HCT116 (cell line): Measurements from ENCODE around the gene RPL13A.

Experiments
- CBX3 ChIP-seq: IDR thresholded peaks from 2 replicates; pipeline ENCODE4 v1.6.1; 2012; ENCODE audit warnings: low read depth
- CTCF ChIP-seq, 3 experiments: fragments of 200-600 bp in 1 of 3; sonication (generic) in 1 of 3; IDR thresholded peaks in 2 of 3; conservative IDR thresholded peaks in 1 of 3; 2 replicates each; pipeline ENCODE4 v1.5.1; 2012 to 2017; ENCODE audit warnings: low read depth in 2 of 3, low read length in 2 of 3, antibody characterized with exemption in 1 of 3, borderline replicate concordance in 1 of 3, control low read depth in 1 of 3, mild to moderate bottlenecking in 1 of 3, mixed read lengths in 1 of 3, mixed run types in 1 of 3, moderate library complexity in 1 of 3; ENCODE audit not compliant: insufficient read depth in 1 of 3
- ELF1 ChIP-seq: IDR thresholded peaks from 2 replicates; pipeline ENCODE4 v1.6.1; 2012; ENCODE audit warnings: low read depth, borderline replicate concordance
- EZH2 ChIP-seq: fragments of 200-600 bp; sonication (generic); IDR thresholded peaks from 2 replicates; pipeline ENCODE4 v1.6.1; 2017; ENCODE audit warnings: antibody characterized with exemption, mixed run types
- EZH2phosphoT487 ChIP-seq: fragments of 200-600 bp; IDR thresholded peaks from 2 replicates; pipeline ENCODE4 v1.6.1; 2018; ENCODE audit warnings: antibody characterized with exemption, borderline replicate concordance
- POLR2A ChIP-seq: IDR thresholded peaks from 2 replicates; pipeline ENCODE4 v1.7.0; 2011; ENCODE audit warnings: borderline replicate concordance; ENCODE audit not compliant: insufficient read depth, insufficient read length; ENCODE audit errors: extremely low read depth
- POLR2AphosphoS5 ChIP-seq: IDR thresholded peaks from 2 replicates; pipeline ENCODE4 v1.6.1; 2011; ENCODE audit warnings: mild to moderate bottlenecking, low read depth, low read length, moderate library complexity

GRCh38 chr19:49459388-49459787, 28.0 kb upstream of the RPL13A start:
- TF ChIP-seq EZH2phosphoT487 (no peak), CBX3 (no peak), POLR2AphosphoS5 (no peak), POLR2A (no peak), CTCF (IDR thresholded peaks at IDR 0.05 in 2 of 3, conservative IDR thresholded peaks at IDR 0.05 in 1 of 3; ENCODE audit: borderline replicate concordance in 1 of 3, insufficient read depth in 1 of 3, low read depth in 2 of 3, low read length in 2 of 3) (no peak), EZH2 (no peak), ELF1 (no peak)
